HepG2 (cell line): Measurements from ENCODE around the gene NAA25. TPM values are rescaled to one million over a fixed set of nuclear protein-coding genes. Genes with fewer than 3 reads are reported as not detected.
A peak's percentile ranks its signal among the peaks of the same experiment; 100 is the strongest.

Source experiments
- CEBPG ChIP-seq: IDR thresholded peaks from 2 replicates; pipeline ENCODE4 v1.6.1; 2016
- CHCHD3 ChIP-seq: sonication (generic); formaldehyde crosslinking; IDR thresholded peaks from 2 replicates; pipeline ENCODE4 v1.8.0; 2022; ENCODE audit warnings: mild to moderate bottlenecking, missing genetic modification reagents, moderate library complexity
- CSRNP1 ChIP-seq: sonication (generic); formaldehyde crosslinking; IDR thresholded peaks from 2 replicates; pipeline ENCODE4 v1.8.1; 2023; ENCODE audit warnings: mild to moderate bottlenecking, missing genetic modification reagents
- GLMP ChIP-seq: sonication (generic); formaldehyde crosslinking; IDR thresholded peaks from 2 replicates; pipeline ENCODE4 v1.9.0; 2021; ENCODE audit warnings: missing genetic modification reagents, mild to moderate bottlenecking, borderline replicate concordance
- HNF4A ChIP-seq: sonication (generic); formaldehyde crosslinking; IDR thresholded peaks from 2 replicates; pipeline ENCODE4 v1.4.0; 2020; ENCODE audit warnings: missing genetic modification reagents
- JDP2 ChIP-seq: sonication (generic); formaldehyde crosslinking; IDR thresholded peaks from 2 replicates; pipeline ENCODE4 v1.8.1; 2022; ENCODE audit warnings: missing genetic modification reagents, borderline replicate concordance
- KDM4B ChIP-seq: sonication (generic); formaldehyde crosslinking; IDR thresholded peaks from 2 replicates; pipeline ENCODE4 v1.4.0; 2020; ENCODE audit warnings: missing genetic modification reagents
- KMT2A ChIP-seq: sonication (generic); formaldehyde crosslinking; IDR thresholded peaks from 2 replicates; pipeline ENCODE4 v1.4.0; 2020; ENCODE audit warnings: missing genetic modification reagents
- MAFG ChIP-seq: sonication (generic); formaldehyde crosslinking; IDR thresholded peaks from 2 replicates; pipeline ENCODE4 v1.5.1; 2020; ENCODE audit warnings: mild to moderate bottlenecking, missing genetic modification reagents
- MYPOP ChIP-seq: sonication (generic); formaldehyde crosslinking; IDR thresholded peaks from 2 replicates; pipeline ENCODE4 v1.8.1; 2023; ENCODE audit warnings: mild to moderate bottlenecking, moderate library complexity, missing genetic modification reagents
- PAX8 ChIP-seq: sonication (generic); formaldehyde crosslinking; IDR thresholded peaks from 2 replicates; pipeline ENCODE4 v1.8.0; 2022; ENCODE audit warnings: mild to moderate bottlenecking, missing genetic modification reagents, borderline replicate concordance
- PLRG1 ChIP-seq: fragments of 450-650 bp; conservative IDR thresholded peaks from 2 replicates; pipeline ENCODE4 v1.6.1; 2016
- SKI ChIP-seq: fragments of 450-650 bp; IDR thresholded peaks from one replicate; pipeline ENCODE4 v1.6.1; 2018; ENCODE audit warnings: mild to moderate bottlenecking; ENCODE audit not compliant: partially characterized antibody
- SMARCE1 ChIP-seq: fragments of 450-650 bp; IDR thresholded peaks from 2 replicates; pipeline ENCODE4 v1.6.1; 2017; ENCODE audit warnings: borderline replicate concordance
- TEF ChIP-seq: sonication (generic); formaldehyde crosslinking; IDR thresholded peaks from 2 replicates; pipeline ENCODE4 v1.5.0; 2020; ENCODE audit warnings: missing genetic modification reagents
- ZKSCAN1 ChIP-seq: fragments of 150-350 bp; IDR thresholded peaks from 2 replicates; pipeline ENCODE4 v1.6.1; 2014; ENCODE audit warnings: low read length
- ZNF20 ChIP-seq: sonication (generic); formaldehyde crosslinking; IDR thresholded peaks from 2 replicates; pipeline ENCODE4 v1.4.0; 2020; ENCODE audit warnings: mild to moderate bottlenecking, moderate library complexity, missing genetic modification reagents
- ZNF234 ChIP-seq: sonication (generic); formaldehyde crosslinking; conservative IDR thresholded peaks from 2 replicates; pipeline ENCODE4 v1.5.1; 2020; ENCODE audit warnings: mild to moderate bottlenecking, missing genetic modification reagents
- ZNF337 ChIP-seq: sonication (generic); formaldehyde crosslinking; IDR thresholded peaks from 2 replicates; pipeline ENCODE4 v1.5.1; 2020; ENCODE audit warnings: missing genetic modification reagents, low read depth, mild to moderate bottlenecking, borderline replicate concordance
- ZNF354B ChIP-seq: sonication (generic); formaldehyde crosslinking; IDR thresholded peaks from 2 replicates; pipeline ENCODE4 v1.8.0; 2022; ENCODE audit warnings: mild to moderate bottlenecking, missing genetic modification reagents
- ZNF543 ChIP-seq: sonication (generic); formaldehyde crosslinking; IDR thresholded peaks from 2 replicates; pipeline ENCODE4 v1.4.0; 2020; ENCODE audit warnings: mild to moderate bottlenecking, missing genetic modification reagents
- ZNF629 ChIP-seq: sonication (generic); formaldehyde crosslinking; conservative IDR thresholded peaks from 2 replicates; pipeline ENCODE4 v1.5.0; 2020; ENCODE audit warnings: missing genetic modification reagents
- ZNF703 ChIP-seq: sonication (generic); formaldehyde crosslinking; IDR thresholded peaks from 2 replicates; pipeline ENCODE4 v1.5.1; 2020; ENCODE audit warnings: missing genetic modification reagents, mild to moderate bottlenecking, moderate library complexity, borderline replicate concordance
- ZNF891 ChIP-seq: sonication (generic); formaldehyde crosslinking; IDR thresholded peaks from 2 replicates; pipeline ENCODE4 v1.5.0; 2020; ENCODE audit warnings: mild to moderate bottlenecking, missing genetic modification reagents
- polyA plus RNA-seq, 8 experiments: library from polyadenylated mRNA; depleted of rRNA in 3 of 8; stranded (reverse) in 7 of 8; unstranded in 1 of 8; fragments of >200 nt; fragmentation: Illumina TruSeq in 4 of 8; extraction: Trizol in 4 of 8; gene quantifications; 2 replicates each; pipeline versions ENCODE4 v1.2.1 to v1.2.3, GENCODE V29; 2011 to 2016; ENCODE audit warnings: low read depth in 4 of 8, missing spikeins in 1 of 8, mixed read lengths in 1 of 8; ENCODE audit not compliant: insufficient read depth in 1 of 8
- total RNA-seq, 5 experiments: library from RNA; depleted of rRNA; stranded (reverse); fragments of >200 nt; fragmentation: Illumina TruSeq; extraction: Trizol; gene quantifications; 2 replicates each; pipeline ENCODE4 v1.2.3, GENCODE V29; 2016; ENCODE audit warnings: low read depth in 1 of 5
- TF ChIP-seq, protein P1 (sequence below): sonication (generic); formaldehyde crosslinking; IDR thresholded peaks from 2 replicates; pipeline ENCODE4 v1.4.0; 2020; ENCODE audit warnings: missing genetic modification reagents

Gene NAA25
- total and polyA plus RNA-seq, 2 of the 13 experiments (the other 11 are each of a cell fraction or from before 2014, with no cell fraction given): 11.4 to 32.0 TPM

DNA sequence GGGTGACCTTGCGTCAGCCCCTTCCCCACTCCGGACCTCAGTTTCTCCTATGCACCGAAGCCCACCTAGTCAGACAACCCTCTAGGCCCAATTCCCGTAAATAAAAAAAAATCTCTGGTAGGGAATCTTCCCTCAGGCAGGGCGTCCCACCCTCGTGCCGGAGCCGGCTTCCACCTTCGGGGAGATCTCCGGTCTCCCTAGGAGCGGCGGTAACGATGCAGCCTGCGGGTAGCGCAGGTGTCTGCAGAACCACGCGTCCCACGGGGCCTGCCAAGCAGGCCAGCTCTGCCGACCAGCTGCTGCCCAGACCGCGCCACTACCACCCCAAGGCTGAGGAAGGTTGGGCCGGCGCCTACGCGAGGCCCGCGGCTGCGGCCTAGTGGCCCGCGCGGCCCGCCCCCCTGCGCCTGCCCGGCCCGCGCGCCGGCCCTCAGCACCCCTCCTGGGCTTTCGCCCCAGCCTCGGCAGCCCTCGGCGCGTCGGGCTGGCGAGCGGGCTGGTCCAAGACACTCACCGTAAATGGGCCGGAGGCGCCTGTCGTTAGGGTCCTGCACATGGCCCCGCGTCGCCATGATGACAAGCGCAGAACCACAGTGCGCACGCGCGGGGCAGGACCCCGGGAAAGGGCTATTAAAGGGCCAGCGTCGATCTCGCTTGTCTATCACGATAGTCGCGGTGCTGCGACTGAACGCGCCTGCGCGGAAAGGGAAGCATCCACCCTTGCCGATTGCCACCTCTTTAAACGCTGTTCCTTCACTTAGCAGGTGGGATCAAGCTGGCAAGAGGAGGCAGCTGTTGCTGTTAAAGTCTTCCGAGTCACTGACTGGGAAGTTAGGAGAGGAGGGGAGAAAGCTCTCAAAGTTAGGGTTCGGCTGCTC lies at the start of gene NAA25 (continued):
- TF ChIP-seq PAX8 (CRISPR knock-in tag): peak; percentile 75; the same call in 1 of the 2 replicates
- no peak for TF ChIP-seq TEF (CRISPR knock-in tag)
- TF ChIP-seq PLRG1: no peak
- TF ChIP-seq ZNF354B (CRISPR knock-in tag): no peak
- no peak for TF ChIP-seq ZNF234
- TF ChIP-seq HNF4A (CRISPR knock-in tag): no peak
- TF ChIP-seq SKI: no peak
- no peak; the same call in 1 of the 2 replicates for TF ChIP-seq KDM4B (CRISPR knock-in tag)
- TF ChIP-seq ZKSCAN1: no peak
- peak; percentile 22; the same call in 1 of the 2 replicates for TF ChIP-seq MYPOP (CRISPR knock-in tag)
- TF ChIP-seq KMT2A (CRISPR knock-in tag): no peak
- no peak for TF ChIP-seq JDP2 (CRISPR knock-in tag)
- TF ChIP-seq CHCHD3: no peak
- TF ChIP-seq ZNF629 (CRISPR knock-in tag): no peak
- TF ChIP-seq, protein P1, sequence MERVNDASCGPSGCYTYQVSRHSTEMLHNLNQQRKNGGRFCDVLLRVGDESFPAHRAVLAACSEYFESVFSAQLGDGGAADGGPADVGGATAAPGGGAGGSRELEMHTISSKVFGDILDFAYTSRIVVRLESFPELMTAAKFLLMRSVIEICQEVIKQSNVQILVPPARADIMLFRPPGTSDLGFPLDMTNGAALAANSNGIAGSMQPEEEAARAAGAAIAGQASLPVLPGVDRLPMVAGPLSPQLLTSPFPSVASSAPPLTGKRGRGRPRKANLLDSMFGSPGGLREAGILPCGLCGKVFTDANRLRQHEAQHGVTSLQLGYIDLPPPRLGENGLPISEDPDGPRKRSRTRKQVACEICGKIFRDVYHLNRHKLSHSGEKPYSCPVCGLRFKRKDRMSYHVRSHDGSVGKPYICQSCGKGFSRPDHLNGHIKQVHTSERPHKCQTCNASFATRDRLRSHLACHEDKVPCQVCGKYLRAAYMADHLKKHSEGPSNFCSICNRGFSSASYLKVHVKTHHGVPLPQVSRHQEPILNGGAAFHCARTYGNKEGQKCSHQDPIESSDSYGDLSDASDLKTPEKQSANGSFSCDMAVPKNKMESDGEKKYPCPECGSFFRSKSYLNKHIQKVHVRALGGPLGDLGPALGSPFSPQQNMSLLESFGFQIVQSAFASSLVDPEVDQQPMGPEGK (CRISPR knock-in tag): no peak; the same call in 1 of the 2 replicates
- TF ChIP-seq ZNF20 (CRISPR knock-in tag): no peak
- TF ChIP-seq ZNF703 (CRISPR knock-in tag): no peak
- TF ChIP-seq GLMP (CRISPR knock-in tag): no peak
- no peak for TF ChIP-seq MAFG (CRISPR knock-in tag)
- no peak for TF ChIP-seq ZNF543
- TF ChIP-seq ZNF337: no peak
- TF ChIP-seq CSRNP1: no peak
- TF ChIP-seq ZNF891: no peak; the same call in 1 of the 2 replicates
- peak; percentile 26 for TF ChIP-seq CEBPG
- no peak for TF ChIP-seq SMARCE1
